Testis (tissue), 3 donors: ENCODE measurements around the gene MYO5B. TPM values are rescaled to one million over a fixed set of nuclear protein-coding genes. Genes with fewer than 3 reads are reported as not detected.

ENCODE experiments used
- DNase-seq: peaks from one replicate; pipeline ENCODE4 v3.0.0-alpha.2; 2019
- H3K27ac ChIP-seq, 2 donors: fragments of 200-600 bp; sonication (generic); one replicate each; pipeline ENCODE4 v1.5.1; 2019
- H3K27me3 ChIP-seq: fragments of 200-600 bp; sonication (generic); one replicate; pipeline ENCODE4 v1.5.1; 2019
- H3K36me3 ChIP-seq: fragments of 200-600 bp; sonication (generic); one replicate; pipeline ENCODE4 v1.5.1; 2017; ENCODE audit warnings: low read depth; ENCODE audit errors: missing control alignments
- H3K4me1 ChIP-seq: fragments of 200-600 bp; sonication (generic); one replicate; pipeline ENCODE4 v1.5.1; 2019
- H3K4me3 ChIP-seq, 2 donors: fragments of 200-600 bp; sonication (generic); one replicate each; pipeline ENCODE4 v1.5.1; 2017 to 2019
- H3K9me3 ChIP-seq: fragments of 200-600 bp; sonication (generic); one replicate; pipeline ENCODE4 v1.5.1; 2017
- CTCF ChIP-seq, 3 experiments: fragments of 450-650 bp in 2 of 3; fragments of 200-600 bp in 1 of 3; sonication (generic) in 1 of 3; IDR thresholded peaks; one replicate each; pipeline ENCODE4 v1.5.1; 2016 to 2019; ENCODE audit warnings: antibody characterized with exemption in 3 of 3, mild to moderate bottlenecking in 2 of 3, moderate library complexity in 1 of 3
- POLR2A ChIP-seq: fragments of 450-650 bp; IDR thresholded peaks from one replicate; pipeline ENCODE4 v1.6.1; 2017; ENCODE audit warnings: antibody characterized with exemption, mild to moderate bottlenecking, moderate library complexity
- whole genome bisulfite sequencing, 2 donors: methylation state at CpG; one replicate each; pipeline ENCODE4 v1.1.5; 2018; 5-methylcytosine and 5-hydroxymethylcytosine counted together
- intact Hi-C: fragments of 100-400 bp; cut with DNase I; formaldehyde crosslinking; loops from one replicate; pipeline ENCODE4 v1.15.1; 2023; ENCODE audit warnings: low total_unique reads
- polyA plus RNA-seq: library from polyadenylated mRNA; stranded (reverse); fragments of 350-450 nt; fragmentation: Illumina TruSeq; extraction: RNeasy Lipid Tissue Mini Kit (QIAGEN cat#74804); gene quantifications from one replicate; pipeline ENCODE4 v1.2.3, GENCODE V29; 2014; ENCODE audit warnings: low read depth, low replicate concordance; ENCODE audit not compliant: insufficient read depth
- total RNA-seq, 2 donors: library from RNA; depleted of rRNA; stranded (reverse); fragments of >200 nt; gene quantifications; one replicate each; pipeline ENCODE4 v1.2.3, GENCODE V29; 2016

MYO5B gene
- total and polyA plus RNA-seq, 3 donors from 2014 or later = 24.8 to 31.8 (median 26.1) TPM

DNA sequence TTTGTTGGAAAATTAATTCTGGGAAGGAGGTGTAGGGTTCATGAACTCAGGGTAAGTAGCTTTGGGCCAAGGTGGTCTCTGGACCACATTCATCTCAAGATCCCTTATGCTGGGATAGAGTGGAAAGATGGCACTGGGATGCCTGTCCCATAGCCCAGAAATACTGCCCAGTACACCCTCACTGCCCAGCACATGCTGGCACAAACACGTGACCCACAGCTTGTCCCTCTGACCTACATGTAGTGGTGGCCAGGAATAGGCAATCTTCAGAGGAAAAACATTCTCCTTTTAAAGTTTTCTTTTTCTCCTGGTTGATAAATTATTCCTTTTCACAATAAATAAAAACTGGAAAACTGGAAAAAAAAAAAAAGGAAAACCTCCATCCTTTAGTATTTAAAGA lies 246.0 kb downstream of the MYO5B start:
- DNase-seq = no peak
- Histone ChIP-seq H3K4me3 (no peak overlapping the region), H3K27me3 (no peaks in the 10 kb centered on the region), H3K36me3 (no peaks in the 10 kb centered on the region), H3K4me1 (no peaks in the 10 kb centered on the region), H3K27ac (no peak overlapping the region), H3K9me3 (no peaks in the 10 kb centered on the region)
- WGBS, 2 donors = 100% methylated on average over 1 of the region's 1 CpG
- TF ChIP-seq POLR2A (no peak), CTCF (IDR thresholded peaks at IDR 0.05) (no peak)
- intact Hi-C loops = no loop called here

DNA sequence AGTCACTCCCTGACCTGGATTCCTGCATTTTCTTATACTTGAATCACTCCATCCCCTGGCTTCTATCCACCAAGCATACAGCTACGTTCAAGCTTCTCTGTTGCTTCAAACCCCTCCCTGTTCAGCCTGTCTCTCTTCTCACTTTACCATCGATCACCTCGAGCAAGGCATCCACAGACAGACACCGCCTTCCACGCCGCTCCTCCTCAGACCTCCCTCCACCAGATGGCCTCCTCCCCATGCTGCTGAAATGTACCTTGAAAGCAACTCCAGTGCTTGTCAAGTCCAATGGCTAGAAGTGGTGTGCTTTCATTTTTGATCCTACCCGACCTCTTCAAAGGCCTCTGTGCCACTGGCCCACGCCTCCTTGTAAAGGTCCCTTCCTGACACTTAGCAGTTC lies 250.3 kb downstream of the MYO5B start:
- no peaks in the 10 kb centered on the region for H3K36me3 ChIP-seq
- no peaks in the 10 kb centered on the region for H3K9me3 ChIP-seq
- DNase-seq = no peak
- H3K27ac ChIP-seq = no peak overlapping the region
- H3K4me1 ChIP-seq = no peaks in the 10 kb centered on the region
- H3K4me3 ChIP-seq = no peak overlapping the region
- WGBS, 2 donors = 61 to 78% methylated on average over 8 of the region's 8 CpGs
- H3K27me3 ChIP-seq = no peaks in the 10 kb centered on the region
- intact Hi-C loops = no loop called here
- no peak for TF ChIP-seq POLR2A
- no peak for TF ChIP-seq CTCF (IDR thresholded peaks at IDR 0.05)

DNA sequence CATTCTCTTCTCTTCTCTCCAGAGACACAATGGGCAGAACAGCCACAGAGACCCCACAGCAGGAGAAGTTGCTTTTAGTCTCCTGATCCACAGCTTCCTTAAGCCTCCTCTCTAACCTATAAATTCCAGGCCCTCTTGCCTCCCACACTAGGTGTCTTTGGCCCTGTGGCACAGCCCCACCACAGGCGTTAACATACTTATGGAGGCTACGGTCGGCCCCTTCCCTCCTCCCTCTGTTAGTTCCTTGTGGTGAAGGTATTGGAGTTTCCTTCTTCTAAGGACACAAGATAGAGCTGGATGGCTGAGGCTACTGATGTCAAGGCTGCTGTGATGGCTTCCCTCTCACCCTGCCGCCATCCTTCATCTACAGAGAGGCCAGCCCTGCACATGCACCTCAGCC lies 258.1 kb downstream of the MYO5B start:
- no peaks in the 10 kb centered on the region for H3K9me3 ChIP-seq
- H3K27ac ChIP-seq = no peak overlapping the region
- intact Hi-C loops = no loop called here
- TF ChIP-seq CTCF (IDR thresholded peaks at IDR 0.05) (no peak), POLR2A (no peak)
- no peaks in the 10 kb centered on the region for H3K36me3 ChIP-seq
- WGBS, 2 donors = 85 to 91% methylated on average over 4 of the region's 4 CpGs
- DNase-seq = no peak
- H3K4me1 ChIP-seq = no peaks in the 10 kb centered on the region
- H3K27me3 ChIP-seq = no peaks in the 10 kb centered on the region
- no peak overlapping the region for H3K4me3 ChIP-seq

DNA sequence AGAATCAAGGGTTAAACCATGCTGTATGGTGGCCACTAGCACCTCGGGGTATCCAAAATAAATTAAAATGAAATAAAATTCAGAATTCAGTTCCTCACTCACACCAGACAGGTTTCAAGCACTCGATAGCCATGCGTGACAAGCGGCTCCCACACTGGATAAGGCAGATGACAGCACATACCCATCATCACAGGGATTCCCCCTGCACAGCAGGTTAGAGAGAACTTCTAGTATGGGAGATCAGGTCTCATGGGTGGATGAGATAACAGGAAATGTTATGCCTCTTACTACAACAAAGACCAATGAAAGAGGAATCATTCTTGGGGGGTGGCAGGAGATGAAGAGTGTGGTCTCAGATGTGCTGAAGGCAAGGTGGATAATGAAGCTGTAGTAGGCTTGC lies 259.7 kb downstream of the MYO5B start:
- H3K27ac ChIP-seq = no peak overlapping the region
- WGBS, 2 donors = 65 to 92% methylated on average over 4 of the region's 4 CpGs
- H3K9me3 ChIP-seq = no peaks in the 10 kb centered on the region
- H3K36me3 ChIP-seq = no peaks in the 10 kb centered on the region
- DNase-seq = no peak
- intact Hi-C loops = no loop called here
- no peaks in the 10 kb centered on the region for H3K4me1 ChIP-seq
- H3K4me3 ChIP-seq = no peak overlapping the region
- no peak for TF ChIP-seq CTCF (IDR thresholded peaks at IDR 0.05)
- no peak for TF ChIP-seq POLR2A
- H3K27me3 ChIP-seq = no peaks in the 10 kb centered on the region

DNA sequence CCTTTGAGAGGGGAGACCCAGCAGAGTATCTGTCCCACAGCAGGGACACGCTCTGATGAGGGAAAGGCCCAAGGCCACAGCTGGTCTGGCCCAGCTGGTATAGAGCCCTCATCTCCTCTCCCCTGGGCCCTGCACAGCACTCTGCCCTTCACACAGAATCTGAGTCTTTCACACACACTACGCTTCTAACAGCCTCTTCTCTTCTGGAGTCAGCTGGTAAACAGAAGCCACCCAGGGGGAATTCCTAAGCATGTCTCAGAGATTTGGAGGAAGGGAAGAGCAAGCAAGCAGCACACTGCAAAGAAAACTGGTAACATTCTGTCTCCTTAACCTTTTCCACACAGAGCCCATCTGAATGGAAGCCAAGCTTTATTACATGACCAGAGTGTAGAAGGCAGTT lies 260.5 kb downstream of the MYO5B start:
- H3K27ac ChIP-seq = no peak overlapping the region
- no peaks in the 10 kb centered on the region for H3K4me1 ChIP-seq
- 64 to 89% methylated on average over 2 of the region's 2 CpGs for WGBS, 2 donors
- H3K9me3 ChIP-seq = no peaks in the 10 kb centered on the region
- no peaks in the 10 kb centered on the region for H3K36me3 ChIP-seq
- H3K4me3 ChIP-seq = no peak overlapping the region
- TF ChIP-seq POLR2A = no peak
- no peak for TF ChIP-seq CTCF (IDR thresholded peaks at IDR 0.05)
- DNase-seq = no peak
- no peaks in the 10 kb centered on the region for H3K27me3 ChIP-seq
- intact Hi-C loops = no loop called here
